Panc1 (cell line): ENCODE data around the gene SNRPD2. TPM values are rescaled to one million over a fixed set of nuclear protein-coding genes. Genes with fewer than 3 reads are reported as not detected.

Experiments
- microRNA-seq: library from miRNA; unstranded; fragments of <30 nt; microRNA quantifications from one replicate; pipeline ENCODE4 v1.1.0, GENCODE V29; 2020; ENCODE audit not compliant: unreplicated experiment
- total RNA-seq: library from RNA; stranded (reverse); gene quantifications from one replicate; pipeline ENCODE4 v1.2.1, GENCODE V29; 2021; ENCODE audit not compliant: unreplicated experiment

The SNRPD2 gene
- total RNA-seq, 1 experiment from 2014 or later, result 496 TPM

Small RNAs within 50 kb of the gene (microRNA-seq; reads per million reads assigned to microRNA genes)
- 207 reads per million, percentile 62 among the genes with 10 or more reads in this experiment for gene MIR330
- gene MIR642A, result not detected
- not detected for gene MIR642B

Other genes starting within 250 kb of the SNRPD2 start
- gene FOSB, start 224.0 kb downstream of the SNRPD2 start, total RNA-seq, result 13.4 TPM
- 15.6 TPM for gene RTN2, start 194.9 kb downstream of the SNRPD2 start, total RNA-seq
- gene PPM1N, start 193.5 kb downstream of the SNRPD2 start, total RNA-seq, result 3.3 TPM
- gene VASP, start 184.5 kb downstream of the SNRPD2 start, total RNA-seq, result 101 TPM
- gene OPA3, start 107.2 kb downstream of the SNRPD2 start, total RNA-seq, result 20.3 TPM
- gene GPR4, start 89.7 kb downstream of the SNRPD2 start, total RNA-seq, result 0.23 TPM
- 32.7 TPM for gene EML2, start 52.6 kb downstream of the SNRPD2 start, total RNA-seq
- gene GIPR, start 23.7 kb downstream of the SNRPD2 start, total RNA-seq, result 2.0 TPM
- 19.4 TPM for gene QPCTL, start 713 bp upstream of the SNRPD2 start, total RNA-seq
- 25.1 TPM for gene FBXO46, start 38.9 kb upstream of the SNRPD2 start, total RNA-seq
- not detected for gene MEIOSIN, start 41.5 kb upstream of the SNRPD2 start, total RNA-seq
- gene SIX5, start 77.3 kb upstream of the SNRPD2 start, total RNA-seq, result 38.7 TPM
- 119 TPM for gene DMPK, start 90.5 kb upstream of the SNRPD2 start, total RNA-seq
- 64.6 TPM for gene DMWD, start 100.9 kb upstream of the SNRPD2 start, total RNA-seq
- not detected for gene RSPH6A, start 123.4 kb upstream of the SNRPD2 start, total RNA-seq
- gene SYMPK, start 171.2 kb upstream of the SNRPD2 start, total RNA-seq, result 47.7 TPM
- 0.26 TPM for gene FOXA3, start 172.4 kb upstream of the SNRPD2 start, total RNA-seq
- gene IRF2BP1, start 194.2 kb upstream of the SNRPD2 start, total RNA-seq, result 21.9 TPM
- gene MYPOP, start 210.7 kb upstream of the SNRPD2 start, total RNA-seq, result 11.1 TPM
- not detected for gene NANOS2, start 222.8 kb upstream of the SNRPD2 start, total RNA-seq